IMR-90 (cell line): Measurements from ENCODE around the gene ZNF750. TPM values are rescaled to one million over a fixed set of nuclear protein-coding genes. Genes with fewer than 3 reads are reported as not detected.
A peak's percentile ranks its signal among the peaks of the same experiment; 100 is the strongest.

Experiments
- ATAC-seq: fragments of 200-7000 bp; cut with Tn5 transposase; 2 replicates; pipeline ENCODE4 v1.9.1; 2020; ENCODE audit warnings: low read depth, mild to moderate bottlenecking, moderate library complexity
- BruUV-seq: library from RNA; stranded (reverse); fragments of 400-500 nt; replicated peaks from 2 replicates; lab custom pipeline; 2021; lab: Mats Ljungman, UMichigan
- CTCF ChIA-PET: fragments of 300-600 bp; formaldehyde crosslinking; extraction: SDS; loops from one replicate; lab custom pipeline; 2021; ENCODE audit warnings: antibody characterized with exemption; lab: Yijun Ruan, JAX
- POLR2A ChIA-PET: fragments of 300-600 bp; sonication (Branson Sonifier 250); formaldehyde crosslinking; loops from one replicate; lab custom pipeline; 2022; ENCODE audit warnings: antibody characterized with exemption; ENCODE audit not compliant: unreplicated experiment; lab: Charles Lee
- DNase-seq: peaks from one replicate; pipeline ENCODE4 v3.0.0; 2013
- H2AFZ ChIP-seq: replicated peaks from 2 replicates; pipeline ENCODE3; 2013; ENCODE audit warnings: low read length, mild to moderate bottlenecking; ENCODE audit not compliant: poor library complexity
- H2AK5ac ChIP-seq: 2 replicates; pipeline ENCODE4 v1.6.1; 2013; ENCODE audit warnings: low read depth, low read length, inconsistent platforms
- H2AK9ac ChIP-seq: replicated peaks from 2 replicates; pipeline ENCODE3; 2013; ENCODE audit warnings: mild to moderate bottlenecking, low read depth, low read length, moderate library complexity; ENCODE audit not compliant: poor library complexity
- H2BK120ac ChIP-seq: 2 replicates; pipeline ENCODE4 v1.6.1; 2013; ENCODE audit warnings: low read depth, low read length, inconsistent platforms
- H2BK15ac ChIP-seq: 3 replicates; pipeline ENCODE4 v1.6.1; 2013; ENCODE audit warnings: low read depth, low read length, inconsistent platforms
- H2BK20ac ChIP-seq: 2 replicates; pipeline ENCODE4 v1.6.1; 2013; ENCODE audit warnings: low read depth, mild to moderate bottlenecking, inconsistent platforms, low read length, moderate library complexity
- H2BK5ac ChIP-seq: 2 replicates; pipeline ENCODE4 v1.6.1; 2013; ENCODE audit warnings: mild to moderate bottlenecking, low read depth, low read length, inconsistent platforms; ENCODE audit not compliant: poor library complexity, severe bottlenecking
- H3K14ac ChIP-seq: replicated peaks from 2 replicates; pipeline ENCODE4 v1.6.1; 2013; ENCODE audit warnings: low read depth, low read length, inconsistent platforms
- H3K18ac ChIP-seq: 2 replicates; pipeline ENCODE4 v1.6.1; 2013; ENCODE audit warnings: low read depth, low read length, control low read depth
- H3K23ac ChIP-seq: 2 replicates; pipeline ENCODE4 v1.6.1; 2013; ENCODE audit warnings: low read depth, low read length, inconsistent platforms
- H3K27ac ChIP-seq: 2 replicates; pipeline ENCODE4 v1.5.1; 2013; ENCODE audit warnings: mild to moderate bottlenecking, control low read depth, low read length; ENCODE audit not compliant: insufficient read depth
- H3K27me3 ChIP-seq: 2 replicates; pipeline ENCODE4 v1.6.1; 2013; ENCODE audit warnings: low read length; ENCODE audit not compliant: control insufficient read depth, insufficient read depth
- H3K36me3 ChIP-seq: 2 replicates; pipeline ENCODE4 v1.6.1; 2013; ENCODE audit warnings: low read length, mixed read lengths; ENCODE audit not compliant: control insufficient read depth, insufficient read depth
- H3K4ac ChIP-seq: 2 replicates; pipeline ENCODE4 v1.6.1; 2013; ENCODE audit warnings: low read depth, low read length, inconsistent platforms
- H3K4me1 ChIP-seq: 2 replicates; pipeline ENCODE4 v1.6.1; 2013; ENCODE audit warnings: low read length, mixed read lengths; ENCODE audit not compliant: control insufficient read depth, insufficient read depth
- H3K4me2 ChIP-seq: 2 replicates; pipeline ENCODE4 v1.6.1; 2013; ENCODE audit warnings: low read depth, mild to moderate bottlenecking, control low read depth, low read length, moderate library complexity
- H3K4me3 ChIP-seq: 2 replicates; pipeline ENCODE4 v1.5.1; 2013; ENCODE audit warnings: low read depth, mild to moderate bottlenecking, control low read depth, low read length, moderate library complexity; ENCODE audit not compliant: insufficient read depth
- H3K56ac ChIP-seq: 2 replicates; pipeline ENCODE4 v1.6.1; 2013; ENCODE audit warnings: low read length, inconsistent platforms; ENCODE audit not compliant: insufficient read depth; ENCODE audit errors: extremely low read depth
- H3K79me1 ChIP-seq, 2 experiments: 2 replicates each; pipeline ENCODE4 v1.6.1; 2013; ENCODE audit warnings: low read length in 2 of 2, inconsistent platforms in 1 of 2, low read depth in 1 of 2
- H3K9ac ChIP-seq: 2 replicates; pipeline ENCODE4 v1.6.1; 2013; ENCODE audit warnings: low read depth, low read length, control low read depth
- H3K9me1 ChIP-seq: 2 replicates; pipeline ENCODE4 v1.6.1; 2013; ENCODE audit warnings: low read length, inconsistent platforms; ENCODE audit not compliant: insufficient read depth
- H3K9me3 ChIP-seq: 2 replicates; pipeline ENCODE4 v1.6.1; 2013; ENCODE audit warnings: low read length; ENCODE audit not compliant: control insufficient read depth, insufficient read depth
- H4K20me1 ChIP-seq: 2 replicates; pipeline ENCODE4 v1.6.1; 2013; ENCODE audit warnings: low read length, inconsistent platforms; ENCODE audit not compliant: insufficient read depth
- H4K5ac ChIP-seq: 2 replicates; pipeline ENCODE4 v1.6.1; 2013; ENCODE audit warnings: mild to moderate bottlenecking, low read depth, low read length, control low read depth
- H4K8ac ChIP-seq, 2 experiments: 2 replicates each; pipeline ENCODE4 v1.6.1; 2013; ENCODE audit warnings: low read depth in 2 of 2, low read length in 2 of 2, control low read depth in 1 of 2, inconsistent platforms in 1 of 2
- H4K91ac ChIP-seq: 2 replicates; pipeline ENCODE4 v1.6.1; 2013; ENCODE audit warnings: low read depth, low read length, inconsistent platforms; ENCODE audit not compliant: insufficient read depth
- CEBPB ChIP-seq: IDR thresholded peaks from 2 replicates; pipeline ENCODE4 v1.6.1; 2012; ENCODE audit warnings: low read depth, low read length, improper control_type of control experiment
- MXI1 ChIP-seq: IDR thresholded peaks from 2 replicates; pipeline ENCODE4 v1.6.1; 2012; ENCODE audit warnings: low read depth, mild to moderate bottlenecking, low read length, moderate library complexity, borderline replicate concordance
- NFE2L2 ChIP-seq: fragments of 150-350 bp; IDR thresholded peaks from 2 replicates; pipeline ENCODE4 v1.6.1; 2016; ENCODE audit warnings: low read depth, mild to moderate bottlenecking, low read length
- POLR2A ChIP-seq: IDR thresholded peaks from 2 replicates; pipeline ENCODE4 v1.6.1; 2012; ENCODE audit warnings: mild to moderate bottlenecking, low read depth, low read length
- RFX5 ChIP-seq: IDR thresholded peaks from 2 replicates; pipeline ENCODE4 v1.8.0; 2012; ENCODE audit warnings: low read depth, mild to moderate bottlenecking, low read length, moderate library complexity
- WGBS, 2 experiments: methylation state at CpG; one replicate each; pipeline versions ENCODE4 v1.1.5 to v1.1.7; 2013; ENCODE audit warnings: missing lambda C conversion rate in 2 of 2; ENCODE audit not compliant: insufficient read length in 1 of 2; ENCODE audit errors: extremely low coverage in 2 of 2; 5-methylcytosine and 5-hydroxymethylcytosine counted together
- dilution Hi-C: fragments of 300-500 bp; cut with HindIII; formaldehyde crosslinking; loops from one replicate; pipeline ENCODE4 v1.14.3; 2018; ENCODE audit warnings: low sequenced_read_pairs; ENCODE audit not compliant: unreplicated experiment
- in situ Hi-C: fragments of 300-500 bp; cut with MboI; formaldehyde crosslinking; loops from 3 replicates; pipeline ENCODE4 v1.14.3; 2019; ENCODE audit warnings: low sequenced_read_pairs, inconsistent platforms, mixed read lengths
- intact Hi-C: fragments of 100-400 bp; cut with micrococcal nuclease; formaldehyde crosslinking; loops from 2 replicates; pipeline ENCODE4 v1.10.0; 2022
- polyA plus RNA-seq, 3 experiments: library from polyadenylated mRNA; depleted of rRNA; stranded (reverse); fragments of >200 nt; gene quantifications; 2 replicates each; pipeline ENCODE4 v1.2.3, GENCODE V29; 2012; ENCODE audit warnings: low replicate concordance in 1 of 3
- total RNA-seq: library from RNA; depleted of rRNA; stranded (reverse); fragments of >200 nt; gene quantifications from 2 replicates; pipeline ENCODE4 v1.2.3, GENCODE V29; 2012
- TF ChIP-seq, protein P1 (sequence below): fragments of 150-350 bp; IDR thresholded peaks from 2 replicates; pipeline ENCODE4 v1.6.1; 2016; ENCODE audit warnings: low read depth, mild to moderate bottlenecking, low read length, moderate library complexity, borderline replicate concordance
- TF ChIP-seq, protein P2 (sequence below): fragments of 150-350 bp; IDR thresholded peaks from 2 replicates; pipeline ENCODE4 v1.6.1; 2017; ENCODE audit warnings: mild to moderate bottlenecking, antibody characterized with exemption, low read length, low read depth

The ZNF750 gene
- total and polyA plus RNA-seq, 2 of the 4 experiments (the other 2 are of a cell fraction): not detected

DNA sequence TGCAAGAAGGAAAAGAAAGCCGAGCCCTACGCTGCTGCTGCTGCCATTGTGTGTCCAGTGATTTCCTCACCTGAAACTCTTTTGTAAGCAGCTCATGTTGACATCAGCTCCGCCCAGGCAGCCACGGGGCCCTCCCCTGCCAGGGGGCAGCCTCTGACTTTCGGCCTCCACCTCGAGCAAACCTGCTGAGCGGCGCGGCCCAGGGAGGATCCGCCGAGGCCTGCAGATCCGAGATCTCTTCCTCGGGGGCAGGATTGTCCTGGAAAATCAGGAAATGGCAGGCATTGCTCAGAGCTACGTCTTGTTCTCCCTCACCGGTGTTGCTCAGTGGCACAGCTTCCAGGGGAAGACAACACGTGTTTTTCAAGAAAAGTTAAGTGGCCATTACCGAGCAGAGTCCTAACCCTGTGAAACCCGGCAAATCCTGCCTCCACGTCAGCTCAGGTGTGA lies 35.6 kb upstream of the ZNF750 start:
- ATAC-seq: no peak

More for the DNA sequence above, 35.6 kb upstream of the ZNF750 start:
- Histone ChIP-seq H3K27ac (no peak overlapping the region), H3K23ac (no peak overlapping the region), H3K27me3 (no peaks in the 10 kb centered on the region), H3K36me3 (peaks cover 9% of the 10 kb centered on the region), H3K14ac (no peak overlapping the region), H4K20me1 (no peaks in the 10 kb centered on the region), H4K8ac (0 out of 4 replicates have a peak overlapping the region, but pooled peaks of 1 of the 2 experiments have one; percentile 15), H3K4me1 (peaks cover 3% of the 10 kb centered on the region; the same call in 1 of the 2 replicates), H3K79me1 (peaks cover 9 to 28% of the 10 kb centered on the region in 2 experiments; a peak in 3 of 4 replicates), H3K4ac (peak overlapping the region; percentile 25; the same call in 1 of the 2 replicates), H3K18ac (no peak overlapping the region), H4K5ac (no peak overlapping the region), H2BK15ac (no peak overlapping the region), H3K56ac (no peak overlapping the region), H3K9me1 (0 out of 2 replicates have a peak, but pooled peaks cover 3% of the 10 kb centered on the region), H2BK120ac (no peak overlapping the region), H3K9me3 (no peaks in the 10 kb centered on the region), H3K4me3 (no peak overlapping the region), H2BK20ac (no peak overlapping the region; the same call in 1 of the 2 replicates), H2AK5ac (0 out of 2 replicates have a peak overlapping the region, but pooled peaks have one; percentile 4), H3K4me2 (no peak overlapping the region), H3K9ac (no peak overlapping the region), H2AFZ (no peak overlapping the region), H4K91ac (no peak overlapping the region), H2BK5ac (no peak overlapping the region), H2AK9ac (no peak overlapping the region)
- TF ChIP-seq POLR2A (no peak), RFX5 (no peak), MXI1 (no peak), CEBPB (no peak), NFE2L2 (no peak)
- TF ChIP-seq, protein P1, sequence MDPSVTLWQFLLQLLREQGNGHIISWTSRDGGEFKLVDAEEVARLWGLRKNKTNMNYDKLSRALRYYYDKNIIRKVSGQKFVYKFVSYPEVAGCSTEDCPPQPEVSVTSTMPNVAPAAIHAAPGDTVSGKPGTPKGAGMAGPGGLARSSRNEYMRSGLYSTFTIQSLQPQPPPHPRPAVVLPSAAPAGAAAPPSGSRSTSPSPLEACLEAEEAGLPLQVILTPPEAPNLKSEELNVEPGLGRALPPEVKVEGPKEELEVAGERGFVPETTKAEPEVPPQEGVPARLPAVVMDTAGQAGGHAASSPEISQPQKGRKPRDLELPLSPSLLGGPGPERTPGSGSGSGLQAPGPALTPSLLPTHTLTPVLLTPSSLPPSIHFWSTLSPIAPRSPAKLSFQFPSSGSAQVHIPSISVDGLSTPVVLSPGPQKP: no peak
- TF ChIP-seq, protein P2, sequence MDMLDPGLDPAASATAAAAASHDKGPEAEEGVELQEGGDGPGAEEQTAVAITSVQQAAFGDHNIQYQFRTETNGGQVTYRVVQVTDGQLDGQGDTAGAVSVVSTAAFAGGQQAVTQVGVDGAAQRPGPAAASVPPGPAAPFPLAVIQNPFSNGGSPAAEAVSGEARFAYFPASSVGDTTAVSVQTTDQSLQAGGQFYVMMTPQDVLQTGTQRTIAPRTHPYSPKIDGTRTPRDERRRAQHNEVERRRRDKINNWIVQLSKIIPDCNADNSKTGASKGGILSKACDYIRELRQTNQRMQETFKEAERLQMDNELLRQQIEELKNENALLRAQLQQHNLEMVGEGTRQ: no peak
- intact Hi-C loops (loop anchor here (5.0 kb wide), 1 partner anchor 93 kb away; no protein-coding TSS in a partner anchor), dilution Hi-C loops (no loop called here), in situ Hi-C loops (no loop called here)
- no TSS peak for BruUV-seq
- POLR2A ChIA-PET: no interaction called here
- CTCF ChIA-PET: interaction anchor here (2.0 kb wide), 1 partner anchor 10 kb away, joined by 6 read pairs; no protein-coding TSS in a partner anchor
- DNase-seq: no peak
- 88% methylated on average over 14 of the region's 19 CpGs; no CpG with 5 or more reads in 1 of the 2 experiments for WGBS, 2 experiments
